AG09319 (cell line): ENCODE measurements around the gene FOLR1.
"Not testable (repeated sequence)": the region's sequence is repeated elsewhere in the genome, so short reads cannot be mapped to it uniquely, and the experiment has no call there.

Experiments used
- DNase-seq: peaks from one replicate; pipeline ENCODE4 v3.0.0-alpha.2; 2010; ENCODE audit warnings: low read depth; ENCODE audit errors: extremely low read depth
- CTCF ChIP-seq: IDR thresholded peaks from 2 replicates; pipeline ENCODE4 v1.5.1; 2011; ENCODE audit warnings: low read depth, mild to moderate bottlenecking, inconsistent platforms, low read length, moderate library complexity

FOLR1 gene

GRCh38 chr11:72191961-72192381, at the start of gene FOLR1:
TSS of gene FOLR1 (plus strand) at chr11:72192140. CDS start at chr11:72192174, 34 bp downstream.
- TF ChIP-seq CTCF: no peak
- no peak for DNase-seq

GRCh38 chr11:72142543-72142942, 49.4 kb upstream of the FOLR1 start:
- DNase-seq: not testable (repeated sequence)

GRCh38 chr11:72144807-72145565, 47.0 kb upstream of the FOLR1 start:
- TF ChIP-seq CTCF: no peak
- DNase-seq: peak; percentile 54

GRCh38 chr11:72146625-72147024, 45.3 kb upstream of the FOLR1 start:
- TF ChIP-seq CTCF: no peak
- DNase-seq: no peak

GRCh38 chr11:72150882-72151281, 41.1 kb upstream of the FOLR1 start:
- DNase-seq: no peak
- TF ChIP-seq CTCF: no peak

- not testable (repeated sequence) for DNase-seq
Measured at GRCh38 chr11:72153874-72154273, 38.1 kb upstream of the FOLR1 start.

- no peak for DNase-seq
- no peak for TF ChIP-seq CTCF
Measured at GRCh38 chr11:72154816-72155215, 37.1 kb upstream of the FOLR1 start.

GRCh38 chr11:72155751-72156150, 36.2 kb upstream of the FOLR1 start:
- no peak for DNase-seq
- no peak for TF ChIP-seq CTCF
